HEK293 (cell line): ENCODE data around the gene BMERB1.
"Not testable (repeated sequence)": the region's sequence is repeated elsewhere in the genome, so short reads cannot be mapped to it uniquely, and the experiment has no call there.

Experiments used
- CTCF ChIA-PET: fragments of 350-600 bp; formaldehyde crosslinking; extraction: SDS; loops from one replicate; lab custom pipeline; 2021; ENCODE audit warnings: antibody characterized with exemption; lab: Yijun Ruan, JAX
- POLR2A ChIA-PET: fragments of 300-600 bp; formaldehyde crosslinking; extraction: SDS; loops from one replicate; lab custom pipeline; 2020; ENCODE audit warnings: antibody characterized with exemption, inconsistent platforms; lab: Yijun Ruan, JAX
- H3K27ac ChIP-seq: fragments of 200-500 bp; sonication (Bioruptor generic); 2 replicates; pipeline ENCODE4 v1.5.1; 2014; ENCODE audit warnings: low read depth, low read length, control low read depth, inconsistent platforms; ENCODE audit errors: extremely low read depth
- H3K36me3 ChIP-seq, 2 experiments: fragments of 200-500 bp in 1 of 2; sonication (Bioruptor generic) in 1 of 2; 1 replicate in 1 of 2; 2 replicates in 1 of 2; pipeline ENCODE4 v1.5.1; 2014 to 2017; ENCODE audit warnings: inconsistent platforms in 2 of 2, low read length in 2 of 2; ENCODE audit not compliant: control insufficient read depth in 2 of 2, insufficient read depth in 1 of 2
- H3K4me1 ChIP-seq: fragments of 200-500 bp; sonication (Bioruptor generic); 2 replicates; pipeline ENCODE4 v1.5.1; 2014; ENCODE audit warnings: mild to moderate bottlenecking, low read length, inconsistent platforms; ENCODE audit not compliant: control insufficient read depth, insufficient read depth
- H3K4me3 ChIP-seq: 2 replicates; pipeline ENCODE4 v1.5.1; 2011; ENCODE audit warnings: low read depth, mild to moderate bottlenecking, control low read depth, low read length, moderate library complexity
- H3K9me3 ChIP-seq: fragments of 200-500 bp; sonication (Bioruptor generic); 2 replicates; pipeline ENCODE4 v1.5.1; 2014; ENCODE audit warnings: low read depth, low read length, inconsistent platforms; ENCODE audit not compliant: control insufficient read depth, insufficient read depth
- MEIS1 ChIP-seq: sonication (generic); formaldehyde crosslinking; IDR thresholded peaks from 2 replicates; pipeline ENCODE4 v1.8.1; 2022; ENCODE audit warnings: missing genetic modification reagents, mild to moderate bottlenecking, borderline replicate concordance
- MYNN ChIP-seq: fragments of 450-650 bp; formaldehyde crosslinking; IDR thresholded peaks from 2 replicates; pipeline ENCODE4 v1.5.1; 2016; ENCODE audit warnings: missing biosample characterization, missing genetic modification characterization, borderline replicate concordance
- OSR2 ChIP-seq: fragments of 450-650 bp; formaldehyde crosslinking; IDR thresholded peaks from 2 replicates; pipeline ENCODE4 v1.5.1; 2016; ENCODE audit warnings: missing biosample characterization, missing genetic modification characterization
- PATZ1 ChIP-seq: fragments of 450-650 bp; formaldehyde crosslinking; IDR thresholded peaks from 2 replicates; pipeline ENCODE4 v1.5.1; 2016; ENCODE audit warnings: missing biosample characterization, missing genetic modification characterization
- ZNF10 ChIP-seq: fragments of 450-650 bp; formaldehyde crosslinking; IDR thresholded peaks from 2 replicates; pipeline ENCODE4 v1.5.1; 2017; ENCODE audit warnings: missing biosample characterization, missing genetic modification characterization
- ZNF138 ChIP-seq: fragments of 450-650 bp; formaldehyde crosslinking; IDR thresholded peaks from 2 replicates; pipeline ENCODE4 v1.5.1; 2016; ENCODE audit warnings: missing biosample characterization, missing genetic modification characterization, borderline replicate concordance
- ZNF174 ChIP-seq: fragments of 450-650 bp; formaldehyde crosslinking; IDR thresholded peaks from 2 replicates; pipeline ENCODE4 v1.5.0; 2017; ENCODE audit warnings: missing biosample characterization, mild to moderate bottlenecking, missing genetic modification characterization
- ZNF184 ChIP-seq: fragments of 450-650 bp; IDR thresholded peaks from 2 replicates; pipeline ENCODE4 v1.5.1; 2018; ENCODE audit warnings: missing biosample characterization, mild to moderate bottlenecking, missing genetic modification characterization
- ZNF19 ChIP-seq: fragments of 450-650 bp; formaldehyde crosslinking; IDR thresholded peaks from 2 replicates; pipeline ENCODE4; 2016; ENCODE audit warnings: missing biosample characterization, missing genetic modification characterization, low read depth
- ZNF26 ChIP-seq: fragments of 450-650 bp; formaldehyde crosslinking; IDR thresholded peaks from 2 replicates; pipeline ENCODE4 v1.5.1; 2016; ENCODE audit warnings: missing biosample characterization, missing genetic modification characterization
- ZNF362 ChIP-seq: fragments of 450-650 bp; formaldehyde crosslinking; IDR thresholded peaks from 2 replicates; pipeline ENCODE4 v1.5.1; 2016; ENCODE audit warnings: missing biosample characterization, missing genetic modification characterization
- ZNF37A ChIP-seq: fragments of 450-650 bp; IDR thresholded peaks from 2 replicates; pipeline ENCODE4 v1.5.1; 2018; ENCODE audit warnings: missing biosample characterization, missing genetic modification characterization
- ZNF473 ChIP-seq: fragments of 450-650 bp; formaldehyde crosslinking; IDR thresholded peaks from 2 replicates; pipeline ENCODE4 v1.5.1; 2017; ENCODE audit warnings: missing biosample characterization, missing genetic modification characterization
- ZNF561 ChIP-seq: fragments of 450-650 bp; IDR thresholded peaks from 2 replicates; pipeline ENCODE4 v1.5.1; 2018; ENCODE audit warnings: missing biosample characterization, missing genetic modification characterization, borderline replicate concordance
- ZNF596 ChIP-seq: fragments of 450-650 bp; IDR thresholded peaks from 2 replicates; pipeline ENCODE4 v1.5.0; 2018; ENCODE audit warnings: missing biosample characterization, mild to moderate bottlenecking, missing genetic modification characterization, moderate library complexity
- ZNF629 ChIP-seq: fragments of 450-650 bp; formaldehyde crosslinking; IDR thresholded peaks from 2 replicates; pipeline ENCODE4 v1.5.1; 2017; ENCODE audit warnings: missing biosample characterization, missing genetic modification characterization
- ZNF639 ChIP-seq: fragments of 450-650 bp; formaldehyde crosslinking; IDR thresholded peaks from 2 replicates; pipeline ENCODE4 v1.5.1; 2016; ENCODE audit warnings: missing biosample characterization, missing genetic modification characterization
- ZNF768 ChIP-seq: fragments of 450-650 bp; formaldehyde crosslinking; IDR thresholded peaks from 2 replicates; pipeline ENCODE4 v1.5.1; 2018; ENCODE audit warnings: missing biosample characterization, mild to moderate bottlenecking, missing genetic modification characterization
- ZNF777 ChIP-seq: fragments of 450-650 bp; formaldehyde crosslinking; IDR thresholded peaks from 2 replicates; pipeline ENCODE4 v1.5.1; 2017; ENCODE audit warnings: missing biosample characterization, missing genetic modification characterization, borderline replicate concordance

BMERB1 gene

GRCh38 chr16:15545544-15545943 is 111.2 kb downstream of the BMERB1 start:
- CTCF ChIA-PET = no interaction called here
- POLR2A ChIA-PET = no interaction called here

GRCh38 chr16:15547072-15547767 is 112.8 kb downstream of the BMERB1 start:
- H3K4me1 ChIP-seq, H3K36me3 ChIP-seq, H3K9me3 ChIP-seq, H3K27ac ChIP-seq, CTCF ChIA-PET, POLR2A ChIA-PET, H3K4me3 ChIP-seq: not testable (repeated sequence)

More at GRCh38 chr16:15545544-15545943, 111.2 kb downstream of the BMERB1 start:
- H3K9me3 ChIP-seq = no peaks in the 10 kb centered on the region
- no peak overlapping the region for H3K27ac ChIP-seq
- no peak for TF ChIP-seq ZNF26 (tag by site-specific recombination)
- no peak for TF ChIP-seq ZNF561 (tag by site-specific recombination)
- TF ChIP-seq ZNF596 = no peak
- TF ChIP-seq ZNF37A = no peak
- TF ChIP-seq ZNF19 (tag by site-specific recombination) = no peak
- no peak for TF ChIP-seq ZNF138 (tag by site-specific recombination)
- no peak for TF ChIP-seq ZNF639
- TF ChIP-seq ZNF473 (tag by site-specific recombination) = no peak
- TF ChIP-seq ZNF629 (tag by site-specific recombination) = no peak
- TF ChIP-seq ZNF174 (tag by site-specific recombination) = no peak
- TF ChIP-seq ZNF777 (tag by site-specific recombination) = no peak
- no peaks in the 10 kb centered on the region for H3K36me3 ChIP-seq
- H3K4me1 ChIP-seq = no peaks in the 10 kb centered on the region
- H3K4me3 ChIP-seq = no peak overlapping the region

- Histone ChIP-seq H3K4me3 (no peak overlapping the region), H3K27ac (no peak overlapping the region), H3K36me3 (no peaks in the 10 kb centered on the region), H3K9me3 (no peaks in the 10 kb centered on the region), H3K4me1 (no peaks in the 10 kb centered on the region)
- TF ChIP-seq MEIS1 (CRISPR knock-in tag) (no peak), MYNN (tag by site-specific recombination) (no peak), ZNF768 (tag by site-specific recombination) (0 out of 2 replicates have a peak, but pooled peaks have one; percentile 7), ZNF10 (tag by site-specific recombination) (no peak), ZNF184 (no peak), ZNF362 (tag by site-specific recombination) (no peak), OSR2 (tag by site-specific recombination) (no peak), PATZ1 (no peak)
- ChIA-PET CTCF (interaction anchor here (0.6 to 1.0 kb wide), 4 partner anchors 9 to 160 kb away, joined by 3 to 4 read pairs (median 4); no protein-coding TSS in a partner anchor), POLR2A (no interaction called here)
These were observed 113.3 kb downstream of the BMERB1 start for GRCh38 chr16:15547768-15548096.
